GM12875 (cell line): Measurements from ENCODE around the gene FOXP1.

Experiments
- H3K4me3 ChIP-seq: one replicate; pipeline ENCODE4 v1.5.1; 2011; ENCODE audit warnings: low read depth, low read length, control low read depth
- CTCF ChIP-seq: IDR thresholded peaks from 2 replicates; pipeline ENCODE4 v1.5.1; 2011; ENCODE audit warnings: low read depth, mild to moderate bottlenecking, control low read depth, inconsistent platforms, low read length, moderate library complexity, borderline replicate concordance; ENCODE audit not compliant: insufficient read depth

Gene FOXP1

DNA sequence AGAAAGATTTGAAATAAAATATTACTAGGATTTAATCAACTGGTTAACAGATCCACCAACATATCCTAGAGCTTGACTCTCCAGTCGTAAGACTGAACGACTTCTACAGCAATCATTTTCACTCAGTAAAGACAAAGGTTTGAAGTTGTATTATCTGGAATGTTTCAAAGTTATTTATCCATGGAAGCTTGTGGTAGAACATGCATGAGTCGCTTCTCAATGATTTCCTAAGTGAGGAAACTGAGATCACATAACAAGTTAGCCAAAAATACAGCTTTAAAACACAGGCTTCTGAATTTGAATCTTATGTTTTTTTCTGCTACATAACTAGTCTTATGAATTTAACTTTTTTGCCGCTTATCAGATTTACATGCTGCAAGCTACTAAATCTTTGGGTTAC lies 241.8 kb downstream of the FOXP1 start:
- H3K4me3 ChIP-seq, result no peak overlapping the region
- TF ChIP-seq CTCF, result no peak

DNA sequence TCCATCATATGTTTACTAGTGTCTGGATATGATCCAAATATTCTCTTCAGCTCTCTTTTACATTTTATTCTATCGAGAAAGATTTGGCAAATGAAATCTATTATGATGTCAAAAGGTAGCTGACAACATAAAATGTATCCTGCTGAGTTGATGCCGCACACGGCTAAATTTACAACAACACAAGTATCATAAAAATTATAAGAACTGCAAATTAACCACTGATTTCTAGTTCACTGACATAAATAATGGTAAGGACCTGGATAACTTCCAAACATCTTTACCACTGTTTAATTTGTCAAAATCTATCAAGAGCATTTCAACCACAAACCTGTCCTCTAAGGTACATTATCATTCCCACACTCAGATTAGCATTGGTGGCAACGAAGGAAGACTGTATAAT lies 244.5 kb downstream of the FOXP1 start:
- no peak overlapping the region for H3K4me3 ChIP-seq
- TF ChIP-seq CTCF, result no peak

- no peak overlapping the region for H3K4me3 ChIP-seq
- TF ChIP-seq CTCF, result no peak
Measured at GRCh38 chr3:71332813-71333212, 250.7 kb downstream of the FOXP1 start.

DNA sequence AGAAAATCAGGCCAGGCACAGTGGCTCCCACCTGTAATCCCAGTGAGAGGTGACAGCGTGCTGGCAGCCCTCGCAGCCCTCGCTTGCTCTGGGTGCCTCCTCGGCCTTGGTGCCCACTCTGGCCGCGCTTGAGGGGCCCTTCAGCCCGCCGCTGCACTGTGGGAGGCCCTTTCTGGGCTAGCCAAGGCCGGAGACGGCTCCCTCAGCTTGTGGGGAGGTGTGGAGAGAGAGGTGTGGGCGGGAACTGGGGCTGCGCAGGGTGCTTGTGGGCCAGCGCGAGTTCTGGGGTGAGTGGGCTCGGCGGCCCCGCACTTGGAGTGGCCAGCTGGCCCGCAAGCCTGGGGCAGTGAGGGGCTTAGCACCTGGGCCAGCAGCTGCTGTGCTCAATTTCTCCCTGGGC lies 252.6 kb downstream of the FOXP1 start:
- H3K4me3 ChIP-seq, result no peak overlapping the region
- TF ChIP-seq CTCF, result no peak

DNA sequence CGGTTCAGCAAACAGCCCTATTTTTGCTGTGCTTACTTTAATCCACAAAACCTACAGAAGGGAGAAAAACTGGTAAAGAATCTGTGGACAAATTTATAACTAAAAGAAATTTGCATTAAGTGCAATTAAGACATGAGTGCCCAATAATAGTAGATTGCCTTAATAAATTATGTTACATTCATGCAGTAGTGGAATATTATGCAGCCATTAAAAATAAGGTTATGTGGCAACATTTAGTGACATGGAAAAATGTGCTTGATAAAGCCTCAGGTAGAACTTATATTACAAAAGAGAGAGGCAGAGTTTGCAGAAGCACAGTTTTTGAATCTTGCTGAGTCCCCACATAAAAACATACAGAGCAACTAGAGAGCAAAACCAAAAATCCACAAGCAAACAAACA lies 253.0 kb downstream of the FOXP1 start:
- TF ChIP-seq CTCF, result no peak
- H3K4me3 ChIP-seq, result no peak overlapping the region

DNA sequence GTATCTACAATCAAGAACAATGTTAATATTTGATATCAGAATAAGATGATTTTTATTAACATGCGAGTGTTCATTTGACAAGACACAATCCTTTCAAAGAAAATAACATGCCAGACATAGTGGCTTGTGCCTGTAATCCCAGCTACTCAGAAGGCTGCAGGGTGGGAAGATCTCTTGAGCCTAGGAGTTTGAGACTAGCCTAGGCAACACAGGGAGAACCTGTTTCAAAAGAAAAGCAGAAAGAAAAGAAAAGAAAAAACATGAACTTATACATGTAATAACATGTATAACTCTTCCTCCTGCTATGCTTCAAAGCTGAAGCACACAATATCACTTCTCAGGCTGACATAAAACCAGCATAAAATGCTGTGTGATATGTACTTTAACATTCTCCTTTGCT lies 253.7 kb downstream of the FOXP1 start:
- TF ChIP-seq CTCF, result no peak
- H3K4me3 ChIP-seq, result no peak overlapping the region

DNA sequence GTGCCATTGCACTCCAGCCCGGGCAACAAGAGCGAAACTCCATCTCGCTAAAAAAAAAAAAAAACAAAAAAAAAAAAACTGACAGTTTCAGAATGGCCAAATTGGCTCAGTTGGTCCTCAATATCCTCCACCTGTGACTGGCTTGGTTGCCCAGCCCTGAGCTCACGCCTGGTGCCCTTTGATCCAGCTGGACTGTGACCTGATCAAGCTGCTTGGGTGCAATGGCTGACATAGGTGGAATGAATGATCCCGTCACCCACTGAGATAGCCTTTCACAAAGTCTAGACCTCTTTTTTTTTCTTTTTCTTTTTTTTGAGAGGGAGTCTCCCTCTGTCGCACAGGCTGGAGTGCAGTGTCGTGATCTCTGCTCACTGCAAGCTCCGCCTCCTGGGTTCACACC lies 254.6 kb downstream of the FOXP1 start:
- H3K4me3 ChIP-seq, result no peak overlapping the region
- TF ChIP-seq CTCF, result no peak
